Transverse colon (tissue), 3 donors: ENCODE results near the gene LIMCH1.

Experiments
- EP300 ChIP-seq: sonication (generic); formaldehyde crosslinking; IDR thresholded peaks from one replicate; pipeline ENCODE4 v1.6.1; 2017; ENCODE audit warnings: antibody characterized with exemption, low read depth
- TF ChIP-seq, protein P1 (sequence below), 5 experiments: fragments of 200-600 bp in 3 of 5; fragments of 450-650 bp in 2 of 5; sonication (generic) in 3 of 5; IDR thresholded peaks; 1 replicate in 2 of 5; 2 replicates in 3 of 5; pipeline ENCODE4 v1.5.1; 2016 to 2017; ENCODE audit warnings: antibody characterized with exemption in 5 of 5, inconsistent platforms in 3 of 5, mild to moderate bottlenecking in 2 of 5, moderate library complexity in 1 of 5

DNA sequence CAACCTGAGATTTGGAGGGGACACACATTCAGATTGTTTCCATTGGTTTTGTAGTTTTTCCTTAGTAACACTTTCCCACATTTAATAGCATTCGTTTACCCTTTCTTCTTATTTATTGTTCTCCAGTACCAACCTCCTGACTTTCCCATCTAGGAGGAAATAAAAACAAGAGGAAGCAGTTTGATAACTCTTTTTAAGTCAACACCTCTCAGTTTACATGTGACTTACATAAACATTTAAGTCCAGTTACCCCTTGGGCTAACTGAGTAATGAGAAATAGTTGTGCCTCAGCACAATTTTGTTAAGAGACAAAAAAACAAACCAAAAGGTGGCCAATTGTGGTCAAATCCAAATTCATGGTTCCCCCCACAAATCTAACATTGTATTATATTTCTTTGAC is 175.8 kb downstream of the LIMCH1 start:
- TF ChIP-seq, protein P1, sequence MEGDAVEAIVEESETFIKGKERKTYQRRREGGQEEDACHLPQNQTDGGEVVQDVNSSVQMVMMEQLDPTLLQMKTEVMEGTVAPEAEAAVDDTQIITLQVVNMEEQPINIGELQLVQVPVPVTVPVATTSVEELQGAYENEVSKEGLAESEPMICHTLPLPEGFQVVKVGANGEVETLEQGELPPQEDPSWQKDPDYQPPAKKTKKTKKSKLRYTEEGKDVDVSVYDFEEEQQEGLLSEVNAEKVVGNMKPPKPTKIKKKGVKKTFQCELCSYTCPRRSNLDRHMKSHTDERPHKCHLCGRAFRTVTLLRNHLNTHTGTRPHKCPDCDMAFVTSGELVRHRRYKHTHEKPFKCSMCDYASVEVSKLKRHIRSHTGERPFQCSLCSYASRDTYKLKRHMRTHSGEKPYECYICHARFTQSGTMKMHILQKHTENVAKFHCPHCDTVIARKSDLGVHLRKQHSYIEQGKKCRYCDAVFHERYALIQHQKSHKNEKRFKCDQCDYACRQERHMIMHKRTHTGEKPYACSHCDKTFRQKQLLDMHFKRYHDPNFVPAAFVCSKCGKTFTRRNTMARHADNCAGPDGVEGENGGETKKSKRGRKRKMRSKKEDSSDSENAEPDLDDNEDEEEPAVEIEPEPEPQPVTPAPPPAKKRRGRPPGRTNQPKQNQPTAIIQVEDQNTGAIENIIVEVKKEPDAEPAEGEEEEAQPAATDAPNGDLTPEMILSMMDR (IDR thresholded peaks at IDR 0.05), result no peak
- TF ChIP-seq EP300, result no peak
